GM19438 (cell line): ENCODE measurements around the gene ZNF423.

Experiments used
- ATAC-seq: cut with Tn5 transposase; IDR thresholded peaks from one replicate; pipeline ENCODE4 v1.9.1; 2021; ENCODE audit warnings: low read depth; ENCODE audit not compliant: unreplicated experiment

The ZNF423 gene

GRCh38 chr16:49703483-49703882 lies 152.4 kb downstream of the ZNF423 start:
- no peak for ATAC-seq

DNA sequence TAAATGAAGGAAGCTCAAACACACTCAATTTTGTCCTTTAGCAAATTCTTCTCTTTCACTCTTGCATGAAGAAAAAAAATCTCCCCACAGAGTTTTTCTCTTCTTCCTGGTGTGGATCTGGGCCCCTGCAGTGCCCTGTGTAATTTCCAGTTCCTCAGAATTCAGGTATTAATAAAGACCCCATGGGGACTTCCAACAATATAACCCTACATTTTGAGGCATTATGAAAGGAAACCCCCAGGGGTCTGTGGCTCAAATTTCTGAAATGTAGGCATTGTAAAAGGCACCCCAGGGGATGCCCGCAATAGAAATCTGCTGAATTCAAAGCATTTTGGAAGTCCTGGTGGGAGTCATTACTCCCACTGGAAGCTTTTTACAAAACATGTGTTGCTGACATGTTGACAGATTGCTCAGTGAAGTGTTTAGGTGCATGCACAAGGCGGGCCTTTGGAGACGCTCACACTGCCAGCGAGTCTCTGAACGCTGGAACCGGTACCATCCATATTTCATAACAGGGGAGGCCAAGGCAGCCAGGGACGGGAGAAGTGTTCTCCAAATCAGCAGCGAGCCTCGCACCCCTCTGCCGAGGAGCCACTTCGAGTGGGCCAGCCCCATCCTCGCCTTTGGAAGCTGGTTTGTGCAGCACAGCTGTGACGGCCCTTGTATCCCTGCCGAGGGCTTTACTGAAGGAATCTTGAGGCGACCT lies 154.0 kb downstream of the ZNF423 start:
- ATAC-seq, result no peak

GRCh38 chr16:49701065-49701685 lies 154.7 kb downstream of the ZNF423 start:
- no peak for ATAC-seq

DNA sequence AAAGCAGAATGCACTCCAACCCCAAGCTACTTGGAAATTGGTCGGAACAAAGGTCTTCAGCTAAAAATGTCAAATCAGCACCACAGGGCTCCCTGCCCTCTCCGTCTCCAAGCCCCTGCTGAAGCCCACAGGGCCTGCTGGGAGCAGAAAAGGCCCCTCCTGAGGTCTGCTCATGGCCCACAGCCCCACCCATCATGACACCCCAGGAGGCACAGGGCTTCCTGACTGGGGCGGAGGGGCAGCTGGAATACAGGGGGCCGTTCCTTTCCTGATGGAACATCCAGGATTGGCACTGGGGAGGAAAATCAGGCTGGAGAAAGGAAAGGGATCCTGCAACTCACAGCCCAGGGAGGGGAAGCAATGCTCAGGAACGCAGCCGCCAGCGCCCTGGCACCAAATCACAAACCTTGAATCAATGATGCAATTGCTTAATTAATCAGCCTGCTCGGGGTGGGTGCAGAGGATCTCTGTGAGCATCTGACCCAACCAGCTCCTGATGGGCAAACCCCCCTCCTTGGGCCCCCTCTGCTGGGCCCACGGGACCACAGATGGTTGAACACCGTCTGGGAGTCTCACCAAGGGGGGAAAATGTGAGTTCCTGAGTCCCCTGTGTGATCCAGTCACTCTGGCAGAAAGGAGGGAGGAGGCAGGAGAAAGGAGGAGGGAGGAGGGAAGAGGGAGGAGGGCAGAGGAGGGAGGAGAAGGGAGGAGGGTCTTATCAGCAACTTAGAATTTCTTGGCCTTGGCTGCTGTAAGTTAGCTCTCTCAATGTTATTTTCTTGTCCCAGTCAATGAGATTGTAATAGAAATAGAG lies 155.5 kb downstream of the ZNF423 start:
- no peak for ATAC-seq

DNA sequence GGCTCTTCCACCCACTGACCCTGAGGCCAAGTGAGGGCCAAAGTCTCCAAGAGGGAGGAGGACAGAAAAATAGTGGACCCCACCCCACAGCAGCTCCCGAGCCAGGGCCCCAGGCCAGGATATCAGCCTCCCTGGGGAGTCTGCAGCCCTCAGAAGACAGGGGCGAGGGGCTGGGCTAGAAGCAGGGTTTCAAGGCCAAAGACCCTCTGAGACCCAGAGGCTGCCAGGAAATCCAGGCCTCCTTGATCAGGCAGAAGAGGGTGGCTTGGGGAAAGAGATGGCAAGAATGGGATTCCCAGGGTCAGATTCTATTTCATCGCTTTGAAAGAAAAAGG lies 156.1 kb downstream of the ZNF423 start:
- no peak for ATAC-seq

- ATAC-seq, result no peak
Observed at GRCh38 chr16:49698931-49699840, 156.7 kb downstream of the ZNF423 start.

DNA sequence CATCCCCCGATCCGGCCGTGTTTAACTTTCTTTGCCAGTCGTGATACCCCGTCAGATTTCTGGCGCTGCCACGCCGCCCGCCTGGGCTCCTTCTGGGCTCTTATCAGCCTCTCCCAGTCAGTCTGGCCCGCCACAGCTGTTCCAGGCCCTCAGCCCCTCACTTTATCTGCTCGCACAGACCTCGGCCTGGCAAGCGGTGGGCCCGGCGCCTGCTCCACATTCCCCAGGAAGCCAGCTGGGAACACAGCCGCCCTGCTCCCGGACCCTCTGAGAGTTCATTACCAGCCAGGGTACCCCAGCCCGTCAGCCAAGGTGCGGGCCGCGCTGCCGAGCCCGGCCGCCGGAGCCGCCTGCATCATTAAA lies 157.5 kb downstream of the ZNF423 start:
- ATAC-seq, result no peak

- ATAC-seq, result no peak
Observed at GRCh38 chr16:49697631-49698452, 158.1 kb downstream of the ZNF423 start.

- no peak for ATAC-seq
Observed at GRCh38 chr16:49696414-49697101, 159.4 kb downstream of the ZNF423 start.

DNA sequence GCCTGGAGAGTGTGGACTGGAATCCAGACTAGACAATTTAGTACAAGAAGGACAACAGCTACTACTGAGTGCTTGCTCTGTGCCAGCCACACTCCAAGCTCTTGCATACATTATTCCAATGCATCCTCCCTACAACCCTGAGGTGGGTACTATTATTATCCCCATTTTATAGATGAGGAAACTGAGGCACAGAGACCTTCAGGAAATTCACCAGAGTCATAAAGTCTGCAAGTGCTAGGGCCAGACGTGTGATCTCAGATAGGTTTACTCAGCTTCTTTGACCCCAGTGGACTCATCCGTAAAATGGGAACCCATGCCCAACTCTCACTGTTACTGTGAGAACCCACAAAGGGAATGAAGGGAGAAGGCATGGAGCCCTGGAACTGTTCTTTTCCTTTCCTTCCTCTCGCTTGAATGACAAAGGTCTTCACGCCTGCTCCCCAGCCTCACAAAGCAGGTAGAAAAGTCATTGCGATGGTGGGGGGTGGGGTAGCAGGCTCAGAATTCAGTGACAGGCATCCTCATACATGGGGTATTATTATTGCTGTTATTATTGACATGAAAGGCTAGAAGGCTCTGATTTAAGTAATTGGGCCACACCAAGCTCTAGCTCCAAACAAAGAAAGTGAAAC lies 160.0 kb downstream of the ZNF423 start:
- ATAC-seq, result no peak

DNA sequence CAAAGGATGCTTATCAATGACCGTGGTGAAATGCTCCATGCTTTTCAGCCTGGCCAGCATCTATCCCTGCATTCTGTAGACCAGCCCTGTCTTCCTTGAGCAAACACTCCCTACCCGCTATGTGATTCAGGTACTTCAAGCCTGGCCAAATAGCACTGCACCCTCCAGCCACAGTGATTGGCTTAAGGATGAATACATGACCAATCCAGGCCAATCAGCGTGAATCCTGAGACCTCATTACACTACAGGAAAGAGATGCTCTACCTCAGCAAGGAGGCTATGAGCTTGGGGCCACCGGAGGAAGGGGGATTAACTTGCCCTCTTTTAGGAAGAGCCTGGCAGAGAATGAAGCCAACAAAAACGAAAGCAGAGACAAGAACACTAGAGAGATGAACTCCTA lies 162.5 kb downstream of the ZNF423 start:
- no peak for ATAC-seq

DNA sequence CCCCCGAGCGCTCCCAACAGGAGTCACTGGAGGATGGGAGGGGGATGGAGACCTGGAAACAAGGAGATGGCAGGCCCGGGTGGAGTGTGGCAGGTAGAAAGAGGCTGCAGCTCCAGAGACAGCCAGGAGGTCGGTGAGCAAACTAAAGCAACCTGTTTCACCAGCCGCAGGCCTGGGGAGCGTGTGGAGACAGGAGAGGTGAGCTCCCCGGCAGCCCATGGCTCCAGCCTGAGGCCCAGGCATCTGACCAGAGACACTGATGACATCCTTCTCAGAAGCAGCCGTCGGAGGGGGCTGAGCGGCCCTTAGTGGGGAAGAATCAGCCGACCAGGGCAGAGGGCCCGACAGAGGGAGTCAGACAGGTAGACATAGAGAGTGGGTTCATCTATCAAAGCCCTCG lies 165.1 kb downstream of the ZNF423 start:
- ATAC-seq, result no peak

DNA sequence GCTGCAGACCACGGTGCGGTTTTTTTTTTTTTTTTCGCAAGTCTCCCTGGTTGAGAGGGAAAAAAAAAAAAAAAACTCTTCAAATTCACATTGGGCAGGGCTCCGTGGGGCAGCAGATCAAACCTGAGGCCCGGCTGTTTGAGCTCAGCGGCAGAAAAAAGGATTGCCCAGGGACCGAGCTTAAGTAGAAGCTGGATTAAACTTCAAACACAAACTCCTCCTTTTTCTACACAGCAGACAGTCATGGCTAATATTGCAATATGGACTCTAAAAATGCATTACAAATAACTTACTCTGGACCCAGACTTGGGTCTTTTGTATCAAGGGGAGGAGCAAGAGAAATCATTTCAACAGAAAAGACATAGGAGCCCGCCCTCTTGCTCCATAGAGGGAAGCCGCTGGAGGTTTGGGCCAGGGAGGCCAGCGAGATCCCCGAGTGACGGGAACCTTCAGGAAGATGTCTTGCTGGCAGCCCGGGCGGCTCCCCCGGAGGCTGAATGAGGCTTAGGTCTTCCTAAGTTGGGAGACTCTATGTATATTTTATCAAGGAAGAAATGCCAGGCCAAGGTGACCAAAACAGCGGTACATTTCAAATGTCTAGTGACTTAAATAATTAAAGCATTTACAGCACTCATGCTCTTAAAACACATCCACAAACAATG lies 167.7 kb downstream of the ZNF423 start:
- no peak for ATAC-seq

GRCh38 chr16:49687476-49688002 lies 168.4 kb downstream of the ZNF423 start:
- no peak for ATAC-seq

DNA sequence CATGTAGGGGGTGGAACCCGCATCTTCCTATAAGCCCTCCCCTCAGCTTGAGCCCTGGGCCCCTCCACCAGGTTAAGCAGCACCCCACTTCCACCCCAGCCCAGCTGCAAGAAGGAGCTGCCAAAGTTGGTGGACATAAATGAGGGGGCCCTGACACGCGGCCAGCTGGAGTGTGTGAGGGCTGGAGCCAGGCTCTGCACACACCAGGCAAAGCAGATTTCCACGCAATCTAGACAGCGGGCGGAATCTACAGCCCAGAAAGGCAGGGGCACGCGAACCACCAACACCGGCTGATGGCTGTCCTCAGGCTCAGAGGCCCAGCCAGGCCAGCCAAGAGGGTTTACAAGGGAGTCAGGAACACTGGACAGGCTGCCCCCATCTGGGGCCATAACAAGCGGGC lies 171.2 kb downstream of the ZNF423 start:
- ATAC-seq, result no peak

DNA sequence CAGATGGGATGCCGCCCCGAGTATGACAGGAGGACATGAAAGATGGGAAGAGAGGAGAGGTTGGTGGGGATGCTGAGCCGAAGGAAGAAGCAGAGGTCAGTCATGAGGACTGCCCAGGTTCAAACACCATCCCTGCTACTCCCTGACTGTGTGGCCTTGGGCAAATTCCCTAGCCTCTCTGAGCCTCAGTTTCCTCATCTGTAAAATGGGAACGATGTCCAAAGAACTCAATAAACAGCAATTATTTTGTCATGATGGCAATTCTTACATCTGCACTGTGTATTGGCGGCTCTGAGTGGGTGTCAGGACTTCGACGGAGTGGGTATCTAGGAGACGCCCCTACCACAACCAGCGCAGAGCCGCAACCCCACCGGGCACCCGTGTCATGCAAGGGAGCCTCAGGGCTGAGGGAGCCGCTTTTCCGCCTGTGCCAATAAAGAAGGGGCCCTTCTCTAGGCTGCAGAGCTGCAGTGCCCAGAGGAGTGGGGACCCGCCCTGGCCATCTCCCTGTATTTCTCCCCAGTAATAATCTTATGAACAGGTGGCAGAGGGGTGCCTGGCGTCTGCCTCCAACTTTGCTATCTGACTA lies 173.2 kb downstream of the ZNF423 start:
- ATAC-seq, result no peak

- no peak for ATAC-seq
Observed at GRCh38 chr16:49681217-49681883, 174.6 kb downstream of the ZNF423 start.
